ENCODE results near the gene TFPT.

TFPT gene, protein sequence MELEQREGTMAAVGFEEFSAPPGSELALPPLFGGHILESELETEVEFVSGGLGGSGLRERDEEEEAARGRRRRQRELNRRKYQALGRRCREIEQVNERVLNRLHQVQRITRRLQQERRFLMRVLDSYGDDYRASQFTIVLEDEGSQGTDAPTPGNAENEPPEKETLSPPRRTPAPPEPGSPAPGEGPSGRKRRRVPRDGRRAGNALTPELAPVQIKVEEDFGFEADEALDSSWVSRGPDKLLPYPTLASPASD

DNA sequence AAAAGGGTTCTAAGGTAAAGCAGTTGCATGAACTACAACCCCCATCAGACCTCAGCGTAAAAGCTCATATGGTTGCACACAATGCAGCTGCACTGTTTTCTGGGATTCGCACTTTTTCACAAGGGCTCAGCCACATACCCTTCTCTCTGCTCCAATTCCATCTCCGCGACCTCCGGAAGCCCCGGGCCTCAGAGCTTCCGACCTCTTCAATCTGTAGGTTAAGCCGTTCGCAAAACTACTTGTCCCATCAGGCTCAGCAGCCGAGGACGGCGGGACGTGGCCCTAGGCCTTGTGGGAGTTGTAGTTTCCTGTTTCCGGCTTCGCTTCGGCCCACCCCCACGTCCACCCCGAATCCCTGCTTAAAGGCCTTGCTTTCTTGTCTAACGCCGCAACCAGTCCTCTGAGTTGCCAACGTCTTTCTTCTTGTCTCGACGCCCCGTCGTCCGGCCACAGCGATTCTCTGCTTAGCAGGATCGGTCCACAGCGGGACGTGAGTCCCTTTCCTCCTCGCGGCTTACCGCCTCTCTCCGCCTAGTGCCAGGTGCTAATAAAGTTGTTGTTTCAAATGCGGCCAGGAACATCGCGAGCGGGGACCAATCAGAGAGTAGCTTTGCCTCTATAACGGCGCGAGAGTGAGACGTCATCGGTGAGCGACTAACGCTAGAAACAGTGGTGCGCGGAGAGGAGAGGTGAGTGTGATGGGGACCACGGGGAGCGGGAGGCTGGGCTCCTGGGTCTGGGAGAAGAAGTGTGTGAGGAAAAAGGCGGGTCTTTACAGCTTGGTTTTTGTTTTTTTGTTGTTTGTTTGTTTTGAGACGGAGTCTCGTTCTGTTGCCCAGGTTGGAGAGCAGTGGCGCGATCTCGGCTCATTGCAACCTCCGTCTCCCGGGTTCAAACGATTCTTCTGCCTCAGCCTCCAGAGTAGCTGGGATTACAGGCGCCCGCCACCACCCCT, at the start of gene TFPT, which contains the start of gene PRPF31:
Gene TFPT, minus strand, starts transcription at position 549 of the 955 bp plus-strand sequence. Its CDS starts 388 bp downstream, at position 161.
Gene PRPF31, plus strand, starts transcription at position 646 of the 955 bp plus-strand sequence. CDS start 2,525 bp downstream, outside the sequence.
- TF ChIP-seq, protein P1, sequence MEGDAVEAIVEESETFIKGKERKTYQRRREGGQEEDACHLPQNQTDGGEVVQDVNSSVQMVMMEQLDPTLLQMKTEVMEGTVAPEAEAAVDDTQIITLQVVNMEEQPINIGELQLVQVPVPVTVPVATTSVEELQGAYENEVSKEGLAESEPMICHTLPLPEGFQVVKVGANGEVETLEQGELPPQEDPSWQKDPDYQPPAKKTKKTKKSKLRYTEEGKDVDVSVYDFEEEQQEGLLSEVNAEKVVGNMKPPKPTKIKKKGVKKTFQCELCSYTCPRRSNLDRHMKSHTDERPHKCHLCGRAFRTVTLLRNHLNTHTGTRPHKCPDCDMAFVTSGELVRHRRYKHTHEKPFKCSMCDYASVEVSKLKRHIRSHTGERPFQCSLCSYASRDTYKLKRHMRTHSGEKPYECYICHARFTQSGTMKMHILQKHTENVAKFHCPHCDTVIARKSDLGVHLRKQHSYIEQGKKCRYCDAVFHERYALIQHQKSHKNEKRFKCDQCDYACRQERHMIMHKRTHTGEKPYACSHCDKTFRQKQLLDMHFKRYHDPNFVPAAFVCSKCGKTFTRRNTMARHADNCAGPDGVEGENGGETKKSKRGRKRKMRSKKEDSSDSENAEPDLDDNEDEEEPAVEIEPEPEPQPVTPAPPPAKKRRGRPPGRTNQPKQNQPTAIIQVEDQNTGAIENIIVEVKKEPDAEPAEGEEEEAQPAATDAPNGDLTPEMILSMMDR (conservative IDR thresholded peaks at IDR 0.05; ENCODE audit: low read depth, low read length), result no peak
- peak within 1 kb of the TSS; percentile 99 for H3K4me3 ChIP-seq (ENCODE audit: low read length)
- DNase-seq (ENCODE audit: low read depth), result peak; percentile 95

DNA sequence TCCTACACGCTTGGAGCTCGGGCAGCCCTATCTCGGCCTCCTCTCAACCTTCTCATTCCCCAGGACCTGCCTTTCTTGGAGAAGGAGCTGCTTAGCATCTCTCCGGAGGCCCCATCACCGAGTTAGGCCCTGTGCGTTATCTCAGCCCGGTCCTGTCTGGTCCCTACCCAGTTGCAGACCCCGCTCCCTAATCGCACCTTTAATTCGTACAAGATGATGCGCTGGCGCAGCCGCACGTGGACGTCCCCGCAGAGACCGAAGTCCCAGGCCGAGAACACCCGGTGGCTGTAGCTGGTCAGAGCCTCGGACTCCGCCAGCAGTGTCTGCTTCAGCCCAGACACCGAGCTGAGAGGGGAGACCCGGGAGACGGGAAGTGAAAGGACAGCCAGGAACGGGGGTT, 49.8 kb upstream of the TFPT start:
- H3K4me3 ChIP-seq (ENCODE audit: low read length), result no peak overlapping the region
- no peak for DNase-seq (ENCODE audit: low read depth)
- TF ChIP-seq, protein P1 (conservative IDR thresholded peaks at IDR 0.05; ENCODE audit: low read depth, low read length), result no peak

DNA sequence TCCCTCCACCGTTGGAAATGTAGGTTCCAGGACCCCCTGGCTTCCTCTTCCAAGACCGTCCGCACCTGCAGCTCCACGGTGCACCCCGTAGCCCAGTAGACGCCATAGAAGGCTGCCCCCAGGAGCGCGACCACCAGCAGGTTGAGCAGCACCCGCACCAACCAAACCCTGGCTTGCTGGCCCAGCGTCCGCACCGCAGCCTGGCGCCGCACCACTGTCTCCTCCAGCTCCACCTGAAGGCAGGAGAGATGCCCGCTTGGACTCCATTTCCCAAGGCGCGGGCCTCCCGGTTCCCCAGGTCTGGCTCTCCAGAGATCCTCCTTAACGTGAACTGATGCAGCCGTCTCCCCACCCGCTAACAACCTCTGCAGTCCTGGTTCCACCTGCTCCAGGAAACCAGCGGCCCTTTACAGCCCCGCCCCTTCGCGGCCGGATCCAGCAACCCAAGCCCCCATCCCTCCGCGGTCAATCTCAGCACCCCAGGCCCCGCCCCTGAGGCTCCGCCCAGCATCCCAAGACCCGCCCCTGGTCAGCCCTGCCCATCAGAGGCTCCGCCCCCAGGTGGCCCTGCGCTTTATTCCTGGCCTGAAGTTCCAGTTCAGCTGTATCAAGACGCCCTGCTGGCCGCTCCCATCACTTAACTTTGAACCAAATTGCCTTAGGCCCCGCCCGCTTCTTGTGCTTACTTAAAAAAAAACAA, 49.1 kb upstream of the TFPT start:
- no peak overlapping the region for H3K4me3 ChIP-seq (ENCODE audit: low read length)
- DNase-seq (ENCODE audit: low read depth), result no peak
- TF ChIP-seq, protein P1 (conservative IDR thresholded peaks at IDR 0.05; ENCODE audit: low read depth, low read length), result no peak

DNA sequence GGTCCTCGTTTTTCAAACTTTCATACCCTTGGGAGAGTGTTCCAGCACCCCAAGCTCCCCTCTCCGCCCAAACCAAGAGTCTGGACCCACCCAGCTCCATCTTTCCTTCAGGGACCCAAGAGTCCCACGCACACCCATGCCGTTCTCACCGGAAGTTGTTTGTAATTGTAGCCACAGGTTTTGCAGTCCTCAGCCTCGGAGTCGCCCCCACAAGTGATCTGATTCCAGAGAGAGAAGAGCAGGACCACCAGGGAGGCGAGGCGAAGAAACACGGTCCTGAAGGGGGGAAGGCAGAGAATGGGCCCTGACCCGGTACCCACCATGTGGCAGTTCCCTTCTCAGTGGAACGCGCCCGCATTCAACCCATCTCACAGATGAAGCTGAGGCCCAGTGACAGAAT, 47.4 kb upstream of the TFPT start:
- DNase-seq (ENCODE audit: low read depth), result no peak
- H3K4me3 ChIP-seq (ENCODE audit: low read length), result no peak overlapping the region
- TF ChIP-seq, protein P1 (conservative IDR thresholded peaks at IDR 0.05; ENCODE audit: low read depth, low read length), result no peak

DNA sequence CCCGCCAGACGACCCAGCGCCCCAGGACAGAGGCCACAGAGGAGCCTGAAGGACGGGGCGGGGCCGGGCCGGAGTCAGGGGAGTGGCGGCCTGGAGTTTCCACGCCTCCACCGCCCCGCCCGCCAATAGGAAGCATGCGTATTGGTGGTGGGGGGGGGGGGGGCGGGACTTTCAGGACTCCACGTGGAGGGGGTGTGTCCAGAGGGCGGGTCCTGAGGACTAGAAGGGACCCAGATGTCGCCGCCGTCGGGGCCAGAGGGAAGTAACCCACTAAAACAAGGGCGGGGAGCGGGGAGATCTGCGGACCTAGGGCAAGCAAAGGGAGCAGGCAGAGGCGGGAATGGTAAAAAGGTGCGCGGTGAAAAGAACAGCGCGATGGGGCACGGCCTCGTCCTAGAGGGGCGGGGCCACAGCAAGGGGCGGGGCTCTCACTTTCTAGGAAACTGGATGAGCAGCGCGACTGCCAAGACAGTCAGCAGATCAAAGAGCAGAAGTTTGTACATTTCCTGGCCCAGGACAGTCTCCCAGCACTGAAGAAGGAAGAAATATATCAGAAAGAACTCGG, 46.9 kb upstream of the TFPT start:
- TF ChIP-seq, protein P1 (conservative IDR thresholded peaks at IDR 0.05; ENCODE audit: low read depth, low read length), result no peak
- no peak for DNase-seq (ENCODE audit: low read depth)
- peak overlapping the region; percentile 42 for H3K4me3 ChIP-seq (ENCODE audit: low read length)

DNA sequence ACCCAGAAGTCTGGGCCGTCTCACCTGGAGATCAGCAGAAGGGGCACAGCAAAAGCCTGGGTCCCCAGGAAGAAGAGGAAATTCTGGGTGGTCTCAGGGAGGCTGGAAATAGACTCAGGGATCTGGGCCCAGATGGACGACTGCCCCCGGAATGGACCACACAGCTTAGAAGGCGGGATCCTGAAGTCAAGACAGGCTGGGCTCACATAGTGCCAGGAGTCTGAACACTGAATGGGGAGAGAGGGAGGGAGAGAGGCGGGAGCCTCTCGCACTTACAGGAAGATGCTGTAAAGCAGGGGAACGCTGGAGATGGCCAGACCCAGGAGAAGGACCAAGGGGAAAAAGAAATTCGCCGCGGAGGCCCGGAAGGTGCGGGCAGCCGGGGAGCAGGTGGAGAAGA, 45.4 kb upstream of the TFPT start:
- DNase-seq (ENCODE audit: low read depth), result no peak
- H3K4me3 ChIP-seq (ENCODE audit: low read length), result peak overlapping the region; percentile 76
- TF ChIP-seq, protein P1 (conservative IDR thresholded peaks at IDR 0.05; ENCODE audit: low read depth, low read length), result no peak

Data from retinal pigment epithelial cell (primary cell).